CD4-positive, alpha-beta T cell treated with Interferon gamma for 1 hour (primary cell): ENCODE measurements around the gene HTRA1.

Source experiments
- DNase-seq: peaks from one replicate; pipeline ENCODE4 v3.0.0-alpha.2; 2020

Gene HTRA1

GRCh38 chr10:122497241-122497640, 35.9 kb downstream of the HTRA1 start:
- DNase-seq = no peak

- no peak for DNase-seq
These were observed 37.2 kb downstream of the HTRA1 start for GRCh38 chr10:122498521-122498920.

GRCh38 chr10:122499012-122499411, 37.7 kb downstream of the HTRA1 start:
- DNase-seq = no peak

GRCh38 chr10:122499491-122499941, 38.2 kb downstream of the HTRA1 start:
- no peak for DNase-seq

- DNase-seq = no peak
These were observed 38.8 kb downstream of the HTRA1 start for GRCh38 chr10:122500194-122500593.

- no peak for DNase-seq
These were observed 39.4 kb downstream of the HTRA1 start for GRCh38 chr10:122500726-122501125.

- DNase-seq = no peak
These were observed 41.7 kb downstream of the HTRA1 start for GRCh38 chr10:122503012-122503411.

GRCh38 chr10:122503886-122504609, 42.7 kb downstream of the HTRA1 start:
- DNase-seq = no peak

GRCh38 chr10:122504610-122504950, 43.2 kb downstream of the HTRA1 start:
- no peak for DNase-seq

GRCh38 chr10:122505011-122505410, 43.7 kb downstream of the HTRA1 start:
- no peak for DNase-seq

GRCh38 chr10:122505885-122506645, 44.7 kb downstream of the HTRA1 start:
- DNase-seq = no peak

- DNase-seq = no peak
These were observed 46.3 kb downstream of the HTRA1 start for GRCh38 chr10:122507616-122508015.

GRCh38 chr10:122508021-122508420, 46.7 kb downstream of the HTRA1 start:
- no peak for DNase-seq

- no peak for DNase-seq
These were observed 48.0 kb downstream of the HTRA1 start for GRCh38 chr10:122509323-122509722.

- DNase-seq = no peak
These were observed 49.0 kb downstream of the HTRA1 start for GRCh38 chr10:122510326-122510725.

GRCh38 chr10:122510736-122511135, 49.4 kb downstream of the HTRA1 start:
- no peak for DNase-seq

GRCh38 chr10:122513053-122513452, 51.7 kb downstream of the HTRA1 start:
- DNase-seq = no peak

- DNase-seq = no peak
These were observed 52.9 kb downstream of the HTRA1 start for GRCh38 chr10:122514045-122514840.

GRCh38 chr10:122515022-122515424, 53.7 kb downstream of the HTRA1 start:
- DNase-seq = no peak

GRCh38 chr10:122515588-122516231, 54.4 kb downstream of the HTRA1 start:
- peak; percentile 46 for DNase-seq

GRCh38 chr10:122516734-122517133, 55.4 kb downstream of the HTRA1 start:
- DNase-seq = no peak

GRCh38 chr10:122519144-122519543, 57.8 kb downstream of the HTRA1 start:
- no peak for DNase-seq

- no peak for DNase-seq
These were observed 58.5 kb downstream of the HTRA1 start for GRCh38 chr10:122519873-122520272.
